H1 (cell line): ENCODE measurements around the gene CDC42EP4. TPM values are rescaled to one million over a fixed set of nuclear protein-coding genes. Genes with fewer than 3 reads are reported as not detected.

ENCODE experiments used
- CTCF ChIP-seq, 3 experiments: IDR thresholded peaks; 1 replicate in 2 of 3; 2 replicates in 1 of 3; pipeline versions ENCODE4 v1.5.1 to v1.6.1; 2011; ENCODE audit warnings: low read length in 3 of 3, mild to moderate bottlenecking in 3 of 3, inconsistent platforms in 2 of 3, low read depth in 1 of 3, moderate library complexity in 1 of 3; ENCODE audit not compliant: insufficient read depth in 1 of 3; ENCODE audit errors: control extremely low read depth in 1 of 3
- E2F6 ChIP-seq: IDR thresholded peaks from 2 replicates; pipeline ENCODE4 v1.6.1; 2012; ENCODE audit warnings: inconsistent platforms
- GTF2F1 ChIP-seq: IDR thresholded peaks from 2 replicates; pipeline ENCODE4 v1.6.1; 2012; ENCODE audit warnings: low read depth, low read length, improper control_type of control experiment, borderline replicate concordance
- SAP30 ChIP-seq: fragments of 300-600 bp; sonication (generic); IDR thresholded peaks from 2 replicates; pipeline ENCODE4 v1.7.1; 2012; ENCODE audit warnings: low read length, moderate library complexity, mild to moderate bottlenecking, inconsistent platforms; ENCODE audit not compliant: insufficient read depth, insufficient replicate concordance
- SUZ12 ChIP-seq: fragments of 200-600 bp; sonication (generic); IDR thresholded peaks from 2 replicates; pipeline ENCODE4 v1.6.1; 2012; ENCODE audit warnings: mild to moderate bottlenecking, inconsistent platforms, low read length, moderate library complexity, mixed read lengths
- polyA plus RNA-seq, 7 experiments: library from polyadenylated mRNA; depleted of rRNA in 3 of 7; stranded (reverse) in 5 of 7; unstranded in 2 of 7; fragments of >200 nt in 5 of 7; fragments of 200-250 nt in 2 of 7; gene quantifications; 1 replicate in 5 of 7; 2 replicates in 1 of 7; 4 replicates in 1 of 7; pipeline versions ENCODE4 v1.2.1 to v1.2.3, GENCODE V29; 2011 to 2013; ENCODE audit warnings: missing spikeins in 2 of 7, mixed read lengths in 2 of 7
- total RNA-seq: library from RNA; stranded (reverse); fragmentation: NEBNext Ultra II Directional; extraction: Animal tissue kit (Norgen Biotek cat#: 25700); gene quantifications from 2 replicates; pipeline ENCODE4 v1.2.1, GENCODE V29; 2021

CDC42EP4 gene
- total and polyA plus RNA-seq, 2 of the 8 experiments (the other 6 are each of a cell fraction or from before 2014, with no cell fraction given) = 8.8 to 12.6 TPM

DNA sequence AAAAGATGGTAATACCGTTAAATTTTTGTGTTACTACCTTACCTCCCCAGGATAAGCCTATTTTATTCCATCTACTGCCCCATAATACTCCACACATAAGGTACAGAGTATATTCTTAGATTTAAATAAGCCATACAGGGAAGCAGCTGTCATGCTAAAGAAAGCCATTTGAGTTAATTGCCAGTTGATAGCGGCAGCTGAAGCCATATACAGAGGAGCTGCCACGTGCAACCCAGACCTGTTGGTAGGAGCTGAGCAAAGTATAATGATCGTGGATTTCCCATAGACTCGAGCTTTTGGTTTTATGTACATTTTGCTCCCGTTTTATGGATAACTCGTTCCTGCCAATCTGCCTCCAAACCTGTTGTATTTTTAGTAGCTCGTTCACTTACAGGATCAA, 62.1 kb downstream of the CDC42EP4 start (continued):
- TF ChIP-seq SAP30 (no peak), GTF2F1 (no peak), SUZ12 (no peak), CTCF (IDR thresholded peaks at IDR 0.05; ENCODE audit: control extremely low read depth in 1 of 3, insufficient read depth in 1 of 3, low read depth in 1 of 3, low read length in 3 of 3) (no peak), E2F6 (no peak)
- TF ChIP-seq, all 59 proteins: peak for 0
